Measurements from ENCODE around the gene ATG9A. TPM values are rescaled to one million over a fixed set of nuclear protein-coding genes. Genes with fewer than 3 reads are reported as not detected.

Gene ATG9A
- total RNA-seq, 1 experiment from 2014 or later = 42.9 TPM

GRCh38 chr2:219218732-219219701 is 10.4 kb downstream of the ATG9A start, which contains the start of gene ABCB6 (continued):
- TF ChIP-seq USF2 (CRISPR knock-in tag; IDR thresholded peaks at IDR 0.05) (peak; percentile 98), IRF1 (CRISPR knock-in tag; IDR thresholded peaks at IDR 0.05) (0 out of 2 replicates have a peak, but pooled peaks have one; percentile 6), FOXP1 (CRISPR knock-in tag; IDR thresholded peaks at IDR 0.05; ENCODE audit: borderline replicate concordance) (peak; percentile 80), CREB1 (CRISPR knock-in tag; IDR thresholded peaks at IDR 0.05) (no peak), AFF4 (CRISPR knock-in tag; IDR thresholded peaks at IDR 0.05; ENCODE audit: borderline replicate concordance) (0 out of 2 replicates have a peak, but pooled peaks have one; percentile 16), ETV6 (CRISPR knock-in tag; IDR thresholded peaks at IDR 0.05) (peak; percentile 59), RORB (CRISPR knock-in tag; IDR thresholded peaks at IDR 0.05) (no peak), SOX15 (CRISPR knock-in tag; IDR thresholded peaks at IDR 0.05) (no peak), NFE2L1 (CRISPR knock-in tag; IDR thresholded peaks at IDR 0.05) (peak; percentile 78), ATF1 (CRISPR knock-in tag; IDR thresholded peaks at IDR 0.05) (no peak), GTF2I (CRISPR knock-in tag; conservative IDR thresholded peaks at IDR 0.05) (no peak), ATF6 (CRISPR knock-in tag; IDR thresholded peaks at IDR 0.05) (no peak), RELA (CRISPR knock-in tag; IDR thresholded peaks at IDR 0.05; ENCODE audit: borderline replicate concordance) (peak; percentile 3; the same call in 1 of the 2 replicates), E2F4 (CRISPR knock-in tag; IDR thresholded peaks at IDR 0.05; ENCODE audit: borderline replicate concordance, low read depth) (peak; percentile 72; the same call in 1 of the 2 replicates), SP1 (CRISPR knock-in tag; conservative IDR thresholded peaks at IDR 0.05) (peak; percentile 75), FOXK1 (CRISPR knock-in tag; IDR thresholded peaks at IDR 0.05) (peak; percentile 83), GRHL2 (CRISPR knock-in tag; IDR thresholded peaks at IDR 0.05; ENCODE audit: insufficient replicate concordance, severe bottlenecking) (no peak), MYBL2 (CRISPR knock-in tag; IDR thresholded peaks at IDR 0.05) (peak; percentile 78), ZNF219 (CRISPR knock-in tag; IDR thresholded peaks at IDR 0.05; ENCODE audit: borderline replicate concordance) (0 out of 2 replicates have a peak, but pooled peaks have one; percentile 84), E2F5 (CRISPR knock-in tag; IDR thresholded peaks at IDR 0.05) (peak; percentile 91), TP53 (CRISPR knock-in tag; IDR thresholded peaks at IDR 0.05) (peak; percentile 50), TEAD1 (CRISPR knock-in tag; IDR thresholded peaks at IDR 0.05) (peak; percentile 82), PREB (CRISPR knock-in tag; IDR thresholded peaks at IDR 0.05; ENCODE audit: borderline replicate concordance) (no peak; the same call in 1 of the 2 replicates), ZSCAN18 (CRISPR knock-in tag; IDR thresholded peaks at IDR 0.05) (no peak), ZNF671 (CRISPR knock-in tag; IDR thresholded peaks at IDR 0.05) (no peak), SMAD3 (CRISPR knock-in tag; IDR thresholded peaks at IDR 0.05; ENCODE audit: borderline replicate concordance) (peak; percentile 62; the same call in 1 of the 2 replicates)
